ENCODE measurements around the gene ZNF134.

The ZNF134 gene

DNA sequence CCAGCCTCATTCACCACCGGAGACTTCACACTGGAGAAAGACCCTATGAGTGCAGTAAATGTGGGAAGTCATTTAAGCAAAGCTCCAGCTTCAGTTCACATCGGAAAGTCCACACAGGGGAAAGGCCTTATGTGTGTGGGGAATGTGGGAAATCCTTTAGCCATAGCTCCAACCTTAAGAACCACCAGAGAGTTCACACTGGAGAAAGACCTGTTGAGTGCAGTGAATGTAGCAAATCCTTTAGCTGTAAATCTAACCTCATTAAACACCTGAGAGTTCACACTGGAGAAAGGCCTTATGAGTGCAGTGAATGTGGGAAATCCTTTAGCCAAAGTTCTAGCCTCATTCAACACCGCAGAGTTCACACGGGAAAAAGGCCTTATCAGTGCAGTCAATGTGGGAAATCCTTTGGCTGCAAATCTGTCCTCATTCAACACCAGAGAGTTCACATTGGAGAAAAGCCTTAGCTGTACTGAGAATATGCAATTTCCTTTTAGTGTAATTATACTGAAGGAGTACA is 27.7 kb downstream of the ZNF134 start:
- DNase-seq: no peak

GRCh38 chr19:57642396-57643046 is 28.5 kb downstream of the ZNF134 start:
- no peak for DNase-seq

- no peak for DNase-seq
Measured at GRCh38 chr19:57643734-57644133, 29.7 kb downstream of the ZNF134 start.

- DNase-seq: no peak
Measured at GRCh38 chr19:57648331-57649003, 34.4 kb downstream of the ZNF134 start.

DNA sequence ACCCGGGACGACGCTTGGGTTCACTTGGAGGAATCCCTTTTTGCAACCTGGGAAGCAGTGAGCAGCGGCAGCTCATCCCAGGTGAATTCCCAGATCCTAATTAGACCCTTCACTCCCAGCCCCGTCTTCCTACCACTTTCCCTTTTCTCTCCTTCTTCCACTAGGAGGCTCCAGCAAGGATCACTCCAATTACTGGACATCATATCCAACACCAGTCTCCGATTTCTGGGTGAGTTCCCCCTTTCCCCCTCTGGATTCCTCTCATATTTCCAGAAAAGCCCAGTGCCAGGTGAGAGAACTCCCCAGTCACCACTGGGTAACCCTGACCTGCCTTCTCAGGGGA is 37.6 kb downstream of the ZNF134 start:
- DNase-seq: no peak

GRCh38 chr19:57653689-57654088 is 39.6 kb downstream of the ZNF134 start:
- no peak for DNase-seq

DNA sequence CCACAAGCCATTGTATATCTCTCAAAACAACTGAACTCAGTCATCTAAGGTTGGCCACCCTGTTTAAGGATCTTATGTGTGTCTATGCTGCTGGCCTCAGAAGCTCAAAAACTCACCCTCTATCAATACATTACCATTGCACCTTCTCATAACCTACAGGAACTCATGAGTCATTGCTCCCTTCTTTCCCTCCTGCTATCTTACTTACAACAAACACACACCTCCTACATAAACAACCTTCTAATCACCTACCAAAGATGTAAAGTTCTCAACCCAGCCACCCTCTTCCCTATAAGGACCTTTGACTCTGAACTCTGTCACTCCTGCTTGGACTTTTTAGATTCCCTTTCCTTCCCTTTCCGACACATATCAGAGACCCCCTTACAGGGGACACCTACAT is 41.4 kb downstream of the ZNF134 start:
- DNase-seq: no peak

- DNase-seq: no peak
Measured at GRCh38 chr19:57656346-57656745, 42.3 kb downstream of the ZNF134 start.

- DNase-seq: no peak
Measured at GRCh38 chr19:57664269-57665127, 50.5 kb downstream of the ZNF134 start.

- no peak for DNase-seq
Measured at GRCh38 chr19:57665261-57665806, 51.3 kb downstream of the ZNF134 start.

DNA sequence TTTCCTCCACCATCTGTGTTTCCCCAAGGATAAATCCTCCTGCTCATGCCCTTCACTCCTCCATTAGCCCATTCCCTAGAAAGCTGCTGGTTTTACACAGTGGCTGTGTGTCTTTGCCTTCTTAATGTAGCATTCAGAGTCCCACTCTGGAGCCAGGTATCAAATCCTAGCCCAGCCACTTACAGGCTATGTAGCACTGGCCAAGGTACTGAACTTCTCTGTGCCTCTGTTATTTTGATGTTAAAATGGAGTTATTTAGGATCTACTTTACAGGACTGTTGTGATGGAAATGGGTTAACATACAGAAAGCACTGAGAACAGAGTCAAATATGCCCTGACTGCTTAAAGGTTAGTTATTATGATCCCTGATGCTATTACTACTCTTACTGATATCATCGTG is 53.2 kb downstream of the ZNF134 start:
- no peak for DNase-seq

- DNase-seq: no peak
Measured at GRCh38 chr19:57668635-57669034, 54.6 kb downstream of the ZNF134 start, which contains the start of gene ZSCAN4. TSS of gene ZSCAN4 (plus strand) at chr19:57668935. CDS start at chr19:57676146, 7,211 bp downstream.

GRCh38 chr19:57671124-57671895 is 57.3 kb downstream of the ZNF134 start:
- DNase-seq: no peak

DNA sequence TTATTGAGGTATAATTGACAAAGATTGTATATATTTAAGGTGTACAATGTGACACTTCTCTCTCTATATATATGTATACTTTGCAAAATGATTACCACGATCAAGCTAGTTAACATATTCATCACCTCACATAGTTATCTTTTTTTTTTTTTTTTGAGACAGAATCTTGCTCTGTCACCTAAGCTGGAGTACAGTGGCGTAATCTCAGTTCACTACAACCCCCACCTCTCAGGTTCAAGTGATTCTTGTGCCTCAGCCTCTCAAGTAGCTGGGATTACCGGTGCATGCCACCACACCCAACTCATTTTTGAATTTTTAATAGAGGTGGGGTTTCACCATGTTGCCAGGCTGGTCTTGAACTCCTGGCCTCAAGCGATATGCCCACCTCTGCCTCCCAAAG is 58.4 kb downstream of the ZNF134 start:
- DNase-seq: no peak
